Skeletal muscle satellite cell (primary cell): ENCODE measurements around the gene ATXN7.

Source experiments
- H3K27me3 ChIP-seq: 2 replicates; pipeline ENCODE4 v1.7.0; 2013; ENCODE audit warnings: low read length; ENCODE audit not compliant: control insufficient read depth, insufficient read depth
- H3K36me3 ChIP-seq: 2 replicates; pipeline ENCODE4 v1.7.0; 2013; ENCODE audit warnings: mild to moderate bottlenecking, control low read depth, low read length; ENCODE audit not compliant: insufficient read depth
- H3K4me1 ChIP-seq: 2 replicates; pipeline ENCODE4 v1.7.0; 2013; ENCODE audit warnings: low read length; ENCODE audit not compliant: control insufficient read depth, insufficient read depth
- H3K4me2 ChIP-seq: 2 replicates; pipeline ENCODE4 v1.7.0; 2013; ENCODE audit warnings: mild to moderate bottlenecking, low read length
- H3K4me3 ChIP-seq: 2 replicates; pipeline ENCODE4 v1.7.0; 2013; ENCODE audit warnings: low read length
- H3K9ac ChIP-seq: 2 replicates; pipeline ENCODE4 v1.7.0; 2013; ENCODE audit warnings: mild to moderate bottlenecking, low read depth, low read length, moderate library complexity
- H3K9me3 ChIP-seq: replicated peaks from 2 replicates; pipeline ENCODE4 v1.7.0; 2013; ENCODE audit warnings: mild to moderate bottlenecking, control low read depth, low read length

Gene ATXN7

GRCh38 chr3:63998852-63999754, 135.4 kb downstream of the ATXN7 start:
- Histone ChIP-seq H3K9me3 (no peaks in the 10 kb centered on the region), H3K27me3 (no peaks in the 10 kb centered on the region), H3K4me2 (no peak overlapping the region), H3K4me1 (no peaks in the 10 kb centered on the region), H3K36me3 (peaks cover 78% of the 10 kb centered on the region), H3K9ac (no peak overlapping the region), H3K4me3 (no peak overlapping the region)

DNA sequence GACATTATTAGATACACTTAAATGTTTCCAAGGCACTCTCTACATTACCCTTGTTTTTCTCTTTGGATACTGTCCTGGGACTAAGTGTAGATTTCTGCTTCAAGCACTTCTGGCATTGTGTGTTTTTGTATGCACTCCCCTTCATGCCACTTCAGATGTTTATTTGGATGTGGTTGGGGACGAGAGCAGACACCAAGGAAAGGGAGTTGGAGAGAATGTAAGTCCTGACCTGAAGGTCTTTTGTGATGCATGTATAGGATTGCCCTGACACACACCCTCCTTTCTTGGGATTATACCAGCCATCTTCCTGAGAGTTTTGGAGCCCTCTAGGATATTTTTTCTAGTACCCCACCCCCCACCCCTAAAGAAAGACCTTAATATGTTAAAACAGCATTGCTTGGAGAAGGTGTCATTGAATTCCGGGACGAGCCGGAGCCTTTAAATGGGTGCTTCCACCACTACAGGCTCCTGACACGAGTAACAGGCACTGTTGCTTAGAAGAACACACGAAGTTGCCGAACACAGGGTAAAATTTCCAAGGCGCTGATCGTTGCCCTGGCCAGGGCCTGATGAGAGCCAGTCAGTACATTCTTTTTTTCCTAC, 136.9 kb downstream of the ATXN7 start:
- no peak overlapping the region for H3K4me3 ChIP-seq
- no peaks in the 10 kb centered on the region for H3K9me3 ChIP-seq
- H3K27me3 ChIP-seq = no peaks in the 10 kb centered on the region
- H3K9ac ChIP-seq = no peak overlapping the region
- H3K36me3 ChIP-seq = peaks cover 79% of the 10 kb centered on the region
- H3K4me2 ChIP-seq = no peak overlapping the region
- H3K4me1 ChIP-seq = no peaks in the 10 kb centered on the region

GRCh38 chr3:64002233-64002632, 138.6 kb downstream of the ATXN7 start:
- Histone ChIP-seq H3K27me3 (no peaks in the 10 kb centered on the region), H3K4me3 (no peak overlapping the region), H3K4me1 (no peaks in the 10 kb centered on the region), H3K9me3 (no peaks in the 10 kb centered on the region), H3K9ac (no peak overlapping the region), H3K4me2 (no peak overlapping the region), H3K36me3 (peaks cover 83% of the 10 kb centered on the region)

GRCh38 chr3:64003589-64003988, 139.9 kb downstream of the ATXN7 start:
- H3K36me3 ChIP-seq = peaks cover 85% of the 10 kb centered on the region
- H3K9me3 ChIP-seq = no peaks in the 10 kb centered on the region
- H3K9ac ChIP-seq = no peak overlapping the region
- no peak overlapping the region for H3K4me3 ChIP-seq
- no peak overlapping the region for H3K4me2 ChIP-seq
- no peaks in the 10 kb centered on the region for H3K27me3 ChIP-seq
- peaks cover 3% of the 10 kb centered on the region for H3K4me1 ChIP-seq

- Histone ChIP-seq H3K4me3 (no peak overlapping the region), H3K27me3 (no peaks in the 10 kb centered on the region), H3K36me3 (peaks cover 87% of the 10 kb centered on the region), H3K4me1 (peaks cover 20% of the 10 kb centered on the region), H3K9ac (no peak overlapping the region), H3K4me2 (no peak overlapping the region), H3K9me3 (no peaks in the 10 kb centered on the region)
These were observed 144.3 kb downstream of the ATXN7 start for GRCh38 chr3:64008017-64008416.

DNA sequence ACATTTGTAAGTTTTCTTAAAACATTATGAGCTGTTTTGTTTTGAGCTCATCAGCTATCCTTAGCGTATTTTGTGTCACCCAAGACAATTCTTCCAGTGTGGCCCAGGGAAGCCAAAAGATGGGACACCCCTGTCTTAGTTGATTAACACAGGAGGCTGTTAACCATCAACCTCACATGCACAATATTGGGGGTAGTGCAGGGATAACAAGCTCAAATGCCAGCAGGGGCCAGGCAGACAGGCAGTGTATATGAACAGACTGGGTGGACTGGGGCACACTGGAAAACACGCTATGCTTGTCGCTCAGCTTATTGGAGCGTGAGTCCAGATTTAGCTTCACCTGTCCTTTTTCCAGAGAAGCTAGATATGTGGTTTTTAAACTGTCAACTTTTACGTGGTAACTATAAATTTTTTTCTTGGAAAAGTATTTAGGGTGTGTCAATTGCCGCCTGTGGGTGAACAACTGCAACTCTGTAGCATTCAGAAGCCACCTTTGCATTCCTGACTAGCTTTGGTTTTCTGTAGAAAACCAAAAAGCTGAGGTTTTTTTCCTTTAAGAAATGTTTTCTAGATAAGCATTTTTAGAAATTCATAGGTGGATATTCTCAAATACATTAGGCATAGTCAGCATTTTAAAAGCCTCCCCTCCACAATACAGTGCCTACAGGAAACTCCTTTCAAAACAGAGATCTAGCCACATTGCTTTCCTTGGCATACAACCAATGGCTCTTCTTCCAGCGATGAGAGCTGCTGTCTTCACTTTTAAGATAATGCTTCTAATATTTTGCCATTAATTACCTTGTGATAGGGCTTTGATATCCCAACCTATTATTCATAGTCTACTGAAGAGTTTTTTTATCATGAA, 145.1 kb downstream of the ATXN7 start:
- Histone ChIP-seq H3K9ac (no peak overlapping the region), H3K4me2 (no peak overlapping the region), H3K36me3 (peaks cover 90% of the 10 kb centered on the region), H3K9me3 (no peaks in the 10 kb centered on the region), H3K4me3 (no peak overlapping the region), H3K27me3 (no peaks in the 10 kb centered on the region), H3K4me1 (peaks cover 20% of the 10 kb centered on the region)

GRCh38 chr3:64009528-64009927, 145.9 kb downstream of the ATXN7 start:
- peaks cover 89% of the 10 kb centered on the region for H3K36me3 ChIP-seq
- no peak overlapping the region for H3K4me3 ChIP-seq
- H3K4me1 ChIP-seq = peaks cover 20% of the 10 kb centered on the region
- no peak overlapping the region for H3K4me2 ChIP-seq
- H3K27me3 ChIP-seq = no peaks in the 10 kb centered on the region
- H3K9me3 ChIP-seq = no peaks in the 10 kb centered on the region
- H3K9ac ChIP-seq = no peak overlapping the region

DNA sequence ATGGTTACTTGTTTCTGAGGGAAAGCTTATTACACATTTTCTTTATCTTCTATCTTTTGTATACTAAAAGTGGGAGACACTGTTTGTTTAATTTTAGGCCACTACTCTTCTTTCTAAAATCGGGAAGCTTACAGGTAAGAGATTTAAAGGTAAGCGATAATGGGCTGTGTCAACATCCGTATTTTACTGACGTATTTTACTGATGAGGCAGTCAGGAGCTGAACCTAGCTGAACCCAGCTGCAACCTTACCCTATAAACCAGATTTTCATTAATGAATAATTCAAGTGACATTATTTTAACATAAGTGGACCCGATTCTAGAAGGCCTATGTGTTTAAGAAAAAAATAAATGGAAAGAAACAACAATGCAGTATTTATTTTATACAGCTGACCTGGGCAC, 146.5 kb downstream of the ATXN7 start:
- peaks cover 91% of the 10 kb centered on the region for H3K36me3 ChIP-seq

DNA sequence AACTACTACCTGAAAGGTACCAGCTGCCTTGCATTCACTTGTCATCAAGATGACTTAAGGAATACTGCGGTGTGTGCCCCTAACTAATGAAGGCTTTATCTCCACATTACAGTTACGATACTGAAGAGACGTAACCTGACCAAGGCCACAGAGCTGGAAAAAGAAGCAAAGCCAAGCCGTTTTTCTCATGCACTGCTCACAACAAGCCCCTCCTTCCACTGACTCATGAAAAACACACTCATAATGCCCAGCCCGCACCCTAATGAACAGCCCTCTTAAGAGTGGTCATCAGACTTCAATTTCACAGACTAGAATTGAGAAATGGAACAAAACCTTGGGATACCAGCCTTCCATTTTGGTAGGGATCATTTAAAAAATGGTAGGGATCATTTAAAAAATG, 148.0 kb downstream of the ATXN7 start:
- H3K9ac ChIP-seq = no peak overlapping the region
- H3K4me1 ChIP-seq = peaks cover 23% of the 10 kb centered on the region
- H3K27me3 ChIP-seq = no peaks in the 10 kb centered on the region
- no peaks in the 10 kb centered on the region for H3K9me3 ChIP-seq
- peaks cover 88% of the 10 kb centered on the region for H3K36me3 ChIP-seq
- H3K4me2 ChIP-seq = no peak overlapping the region
- no peak overlapping the region for H3K4me3 ChIP-seq

More for the DNA sequence above, 146.5 kb downstream of the ATXN7 start:
- Histone ChIP-seq H3K27me3 (no peaks in the 10 kb centered on the region), H3K4me3 (no peak overlapping the region), H3K4me1 (peaks cover 20% of the 10 kb centered on the region), H3K9ac (no peak overlapping the region), H3K9me3 (no peaks in the 10 kb centered on the region), H3K4me2 (no peak overlapping the region)

GRCh38 chr3:64016941-64017620, 153.4 kb downstream of the ATXN7 start:
- Histone ChIP-seq H3K4me1 (peaks cover 19% of the 10 kb centered on the region), H3K27me3 (no peaks in the 10 kb centered on the region), H3K9ac (no peak overlapping the region), H3K4me2 (no peak overlapping the region), H3K9me3 (no peaks in the 10 kb centered on the region), H3K36me3 (peaks cover 78% of the 10 kb centered on the region), H3K4me3 (no peak overlapping the region)

DNA sequence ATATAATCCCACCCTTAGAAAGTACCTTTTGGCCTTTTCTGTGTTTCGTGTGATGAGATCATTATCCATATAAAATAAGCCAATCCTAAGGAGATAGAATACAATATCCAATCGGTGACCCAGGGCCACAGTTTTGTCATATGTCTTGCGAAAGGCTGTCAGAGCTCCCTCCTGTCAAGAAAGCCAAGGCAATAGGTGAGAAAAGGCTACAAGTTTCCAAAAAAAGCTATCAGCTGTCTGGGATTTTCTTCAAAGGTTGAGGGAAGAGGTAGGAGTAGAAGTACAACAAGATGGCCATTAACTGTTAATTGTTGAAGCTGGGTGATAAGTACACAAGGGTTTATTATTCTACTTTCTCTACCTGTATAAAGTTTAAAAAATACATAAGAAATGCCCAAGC, 155.6 kb downstream of the ATXN7 start:
- Histone ChIP-seq H3K9me3 (no peaks in the 10 kb centered on the region), H3K4me3 (no peak overlapping the region), H3K27me3 (no peaks in the 10 kb centered on the region), H3K36me3 (peaks cover 56% of the 10 kb centered on the region), H3K4me1 (peaks cover 22% of the 10 kb centered on the region), H3K4me2 (no peak overlapping the region), H3K9ac (no peak overlapping the region)
